ENCODE data around the gene CASTOR1.

The CASTOR1 gene

DNA sequence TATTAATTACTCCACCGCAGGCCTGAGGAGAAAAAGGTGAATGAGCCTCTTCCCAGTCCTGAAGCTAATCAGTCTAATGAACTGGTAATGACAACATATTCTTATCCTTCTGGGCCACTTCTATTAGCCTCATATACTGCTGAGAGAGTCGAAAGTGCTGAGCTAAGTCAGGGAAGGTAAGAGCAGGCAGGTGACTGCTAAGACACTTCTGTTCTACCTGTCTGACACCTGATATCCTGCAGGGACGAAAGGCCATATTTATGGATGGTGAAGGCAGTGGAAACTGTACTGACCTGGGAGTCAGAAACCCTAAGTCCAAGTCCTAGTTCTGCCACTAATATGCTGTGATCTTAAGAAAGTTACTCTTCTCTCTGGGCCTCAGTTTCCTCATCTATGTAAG, 33.9 kb upstream of the CASTOR1 start:
- Histone ChIP-seq H3K27me3 (no peaks in the 10 kb centered on the region), H3K9me3 (no peaks in the 10 kb centered on the region), H3K36me3 (no peaks in the 10 kb centered on the region), H3K4me1 (peaks cover 6% of the 10 kb centered on the region; the same call in 1 of the 2 replicates), H3K4me3 (ENCODE audit: low read depth, low read length) (no peak overlapping the region)
- DNase-seq: no peak
- TF ChIP-seq, protein P1, sequence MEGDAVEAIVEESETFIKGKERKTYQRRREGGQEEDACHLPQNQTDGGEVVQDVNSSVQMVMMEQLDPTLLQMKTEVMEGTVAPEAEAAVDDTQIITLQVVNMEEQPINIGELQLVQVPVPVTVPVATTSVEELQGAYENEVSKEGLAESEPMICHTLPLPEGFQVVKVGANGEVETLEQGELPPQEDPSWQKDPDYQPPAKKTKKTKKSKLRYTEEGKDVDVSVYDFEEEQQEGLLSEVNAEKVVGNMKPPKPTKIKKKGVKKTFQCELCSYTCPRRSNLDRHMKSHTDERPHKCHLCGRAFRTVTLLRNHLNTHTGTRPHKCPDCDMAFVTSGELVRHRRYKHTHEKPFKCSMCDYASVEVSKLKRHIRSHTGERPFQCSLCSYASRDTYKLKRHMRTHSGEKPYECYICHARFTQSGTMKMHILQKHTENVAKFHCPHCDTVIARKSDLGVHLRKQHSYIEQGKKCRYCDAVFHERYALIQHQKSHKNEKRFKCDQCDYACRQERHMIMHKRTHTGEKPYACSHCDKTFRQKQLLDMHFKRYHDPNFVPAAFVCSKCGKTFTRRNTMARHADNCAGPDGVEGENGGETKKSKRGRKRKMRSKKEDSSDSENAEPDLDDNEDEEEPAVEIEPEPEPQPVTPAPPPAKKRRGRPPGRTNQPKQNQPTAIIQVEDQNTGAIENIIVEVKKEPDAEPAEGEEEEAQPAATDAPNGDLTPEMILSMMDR (IDR thresholded peaks at IDR 0.05; ENCODE audit: low read depth, low read length): no peak

DNA sequence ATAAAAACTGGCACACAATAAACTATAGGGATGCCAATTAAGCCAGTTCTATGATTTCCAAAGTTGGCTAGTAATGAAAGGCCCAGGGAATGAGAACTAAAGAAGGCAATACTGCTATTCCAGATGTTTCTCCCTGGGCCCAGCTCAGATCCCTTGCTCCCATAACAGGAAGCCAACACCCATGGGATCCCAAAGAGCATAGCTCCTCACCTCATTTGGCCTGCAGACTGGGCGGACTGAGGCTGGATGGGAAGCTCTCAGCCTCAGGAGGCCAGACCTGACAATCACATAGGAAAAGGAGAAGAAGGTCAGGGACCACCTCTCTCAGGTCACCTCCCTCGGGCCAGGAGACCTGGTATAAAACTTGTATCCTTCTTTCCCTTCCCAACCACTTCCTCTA, 32.2 kb upstream of the CASTOR1 start:
- TF ChIP-seq, protein P1 (IDR thresholded peaks at IDR 0.05; ENCODE audit: low read depth, low read length): no peak
- DNase-seq: no peak
- H3K4me3 ChIP-seq (ENCODE audit: low read depth, low read length): no peak overlapping the region
- H3K36me3 ChIP-seq: no peaks in the 10 kb centered on the region
- no peaks in the 10 kb centered on the region for H3K9me3 ChIP-seq
- no peaks in the 10 kb centered on the region for H3K4me1 ChIP-seq
- H3K27me3 ChIP-seq: no peaks in the 10 kb centered on the region

- H3K36me3 ChIP-seq: no peaks in the 10 kb centered on the region
- DNase-seq: no peak
- no peaks in the 10 kb centered on the region for H3K4me1 ChIP-seq
- H3K9me3 ChIP-seq: no peaks in the 10 kb centered on the region
- H3K4me3 ChIP-seq (ENCODE audit: low read depth, low read length): no peak overlapping the region
- no peaks in the 10 kb centered on the region for H3K27me3 ChIP-seq
- TF ChIP-seq, protein P1 (IDR thresholded peaks at IDR 0.05; ENCODE audit: low read depth, low read length): no peak
Observed at GRCh38 chr22:30320021-30320556, 30.8 kb upstream of the CASTOR1 start.

GRCh38 chr22:30318799-30319419, 29.6 kb upstream of the CASTOR1 start:
- H3K27me3 ChIP-seq: no peaks in the 10 kb centered on the region
- H3K36me3 ChIP-seq: no peaks in the 10 kb centered on the region
- H3K4me1 ChIP-seq: 0 out of 2 replicates have a peak, but pooled peaks cover 3% of the 10 kb centered on the region
- no peak overlapping the region for H3K4me3 ChIP-seq (ENCODE audit: low read depth, low read length)
- TF ChIP-seq, protein P1 (IDR thresholded peaks at IDR 0.05; ENCODE audit: low read depth, low read length): no peak
- DNase-seq: no peak
- no peaks in the 10 kb centered on the region for H3K9me3 ChIP-seq

- no peak for DNase-seq
- Histone ChIP-seq H3K9me3 (no peaks in the 10 kb centered on the region), H3K4me1 (0 out of 2 replicates have a peak, but pooled peaks cover 3% of the 10 kb centered on the region), H3K36me3 (no peaks in the 10 kb centered on the region), H3K4me3 (ENCODE audit: low read depth, low read length) (no peak overlapping the region), H3K27me3 (no peaks in the 10 kb centered on the region)
- TF ChIP-seq, protein P1 (IDR thresholded peaks at IDR 0.05; ENCODE audit: low read depth, low read length): no peak
Observed at GRCh38 chr22:30317778-30318177, 28.5 kb upstream of the CASTOR1 start.

DNA sequence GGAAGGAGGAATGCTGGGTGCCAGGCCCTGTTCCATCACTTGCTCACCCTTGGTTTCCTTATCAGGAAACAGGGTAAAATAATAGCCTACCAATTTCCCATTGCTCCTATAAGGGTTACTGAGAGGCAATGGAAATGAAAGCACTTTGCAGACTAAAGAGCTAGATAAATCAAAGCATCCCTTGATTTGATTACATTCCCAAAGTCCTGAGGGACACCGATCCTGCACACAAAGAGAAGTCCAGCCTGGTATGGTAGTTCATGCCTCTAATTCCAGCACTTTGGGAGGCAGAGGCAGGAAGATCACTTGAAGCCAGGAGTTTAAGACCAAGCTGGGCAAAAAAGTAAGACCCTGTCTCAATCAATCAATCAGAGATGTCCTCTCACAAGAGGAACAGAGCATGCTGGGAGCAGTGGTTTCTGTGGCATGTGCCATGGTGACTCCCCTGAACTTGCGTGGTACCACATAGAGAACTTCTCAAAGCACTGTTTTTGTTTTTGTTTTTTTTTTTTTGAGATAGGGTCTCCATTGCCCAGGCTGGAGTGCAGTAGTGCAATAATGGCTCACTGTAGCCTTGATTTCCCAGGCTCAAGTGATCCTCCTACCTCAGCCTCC, 26.8 kb upstream of the CASTOR1 start:
- Histone ChIP-seq H3K27me3 (no peaks in the 10 kb centered on the region), H3K9me3 (no peaks in the 10 kb centered on the region), H3K4me1 (0 out of 2 replicates have a peak, but pooled peaks cover 3% of the 10 kb centered on the region), H3K4me3 (ENCODE audit: low read depth, low read length) (no peak overlapping the region), H3K36me3 (no peaks in the 10 kb centered on the region)
- no peak for DNase-seq
- TF ChIP-seq, protein P1 (IDR thresholded peaks at IDR 0.05; ENCODE audit: low read depth, low read length): no peak

Data from BE2C (cell line).